Measurements from ENCODE around the gene PRR23A.
"Not testable (repeated sequence)": the region's sequence is repeated elsewhere in the genome, so short reads cannot be mapped to it uniquely, and the experiment has no call there.

PRR23A gene

DNA sequence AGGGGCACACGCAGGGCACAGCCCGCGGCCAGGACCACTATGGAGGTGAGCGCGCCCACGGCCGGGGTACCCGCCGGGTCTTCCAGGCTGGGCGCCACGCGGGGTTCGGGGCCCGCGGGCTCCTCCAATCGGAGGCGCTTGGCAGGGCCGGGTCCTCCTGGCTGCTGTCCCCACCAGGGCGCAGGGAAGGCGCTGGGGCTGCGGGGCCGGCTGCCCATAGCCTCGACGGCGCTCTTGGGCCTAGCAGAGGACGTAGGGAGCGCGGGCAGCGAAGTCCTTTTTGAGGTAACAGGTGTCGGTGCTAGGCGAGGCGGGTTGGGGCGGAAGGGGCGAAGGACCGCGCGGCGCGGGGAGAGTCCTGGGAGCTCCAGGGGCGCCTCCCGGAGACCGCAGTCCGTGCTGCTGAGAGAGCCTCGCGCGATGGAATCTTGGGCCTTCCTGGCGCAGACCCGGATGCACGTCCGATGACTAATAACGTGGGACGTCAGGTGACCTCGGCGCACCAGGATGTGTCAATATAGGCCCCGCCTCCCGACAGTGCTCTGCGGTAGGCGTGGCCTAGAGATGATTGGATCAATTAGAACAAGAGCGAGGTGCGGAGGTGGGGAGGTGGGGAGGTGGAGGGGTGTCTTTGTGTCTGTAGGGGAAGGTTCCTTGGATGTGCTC, at the start of gene PRR23A:
Gene PRR23A, minus strand, starts transcription at position 218 of the 666 bp plus-strand sequence. Its CDS starts 0 bp downstream, at position 218.
- Histone ChIP-seq H3K9me3 (ENCODE audit: control insufficient read depth, insufficient read depth, low read length) (no peaks in the 10 kb centered on the region), H3K4me1 (ENCODE audit: insufficient read depth, low read length) (no peaks in the 10 kb centered on the region), H3K9ac (ENCODE audit: low read depth, low read length) (no peak within 1 kb of the TSS), H3K36me3 (ENCODE audit: insufficient read depth, low read length) (no peaks in the 10 kb centered on the region)

DNA sequence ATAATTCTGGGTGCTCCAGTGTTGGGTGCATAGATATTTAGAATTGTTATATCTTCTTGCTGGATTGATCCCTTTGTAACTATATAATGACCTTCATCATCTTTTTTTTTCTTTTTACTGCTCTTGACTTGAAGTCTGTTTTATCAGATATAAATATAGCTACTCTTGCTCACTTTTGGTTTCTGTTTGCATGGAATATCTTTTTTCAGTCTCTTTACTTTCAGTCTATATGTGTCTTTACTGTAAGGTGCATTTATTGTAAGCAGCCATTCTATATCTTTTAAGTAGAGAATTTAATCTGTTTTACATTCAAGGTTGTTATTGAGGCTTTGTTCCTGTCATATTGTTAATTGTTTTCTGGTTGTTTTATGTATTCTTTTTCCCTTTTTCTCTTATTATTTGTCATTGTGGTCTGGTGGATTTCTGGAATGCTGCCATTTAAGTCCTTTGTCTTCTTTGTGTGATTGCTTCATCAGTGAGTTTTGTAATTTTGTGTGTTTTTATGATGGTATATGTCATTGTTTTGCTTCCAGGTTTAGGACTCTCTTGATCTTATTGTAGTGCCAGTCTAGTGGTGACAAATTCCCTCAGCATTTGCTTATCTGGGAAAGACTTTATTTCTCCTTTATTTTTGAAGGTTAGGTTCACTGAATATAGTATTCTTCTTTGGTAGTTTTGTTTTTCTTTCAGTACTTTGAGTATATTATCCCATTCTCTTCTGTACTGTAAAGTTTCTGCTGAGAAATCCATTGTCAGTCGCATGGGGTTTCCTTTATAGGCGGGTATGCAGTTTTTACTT, 46.9 kb upstream of the PRR23A start:
- H3K9me3 ChIP-seq (ENCODE audit: control insufficient read depth, insufficient read depth, low read length), result no peaks in the 10 kb centered on the region
- H3K9ac ChIP-seq (ENCODE audit: low read depth, low read length), result no peak overlapping the region
- no peaks in the 10 kb centered on the region for H3K4me1 ChIP-seq (ENCODE audit: insufficient read depth, low read length)
- no peaks in the 10 kb centered on the region for H3K36me3 ChIP-seq (ENCODE audit: insufficient read depth, low read length)

DNA sequence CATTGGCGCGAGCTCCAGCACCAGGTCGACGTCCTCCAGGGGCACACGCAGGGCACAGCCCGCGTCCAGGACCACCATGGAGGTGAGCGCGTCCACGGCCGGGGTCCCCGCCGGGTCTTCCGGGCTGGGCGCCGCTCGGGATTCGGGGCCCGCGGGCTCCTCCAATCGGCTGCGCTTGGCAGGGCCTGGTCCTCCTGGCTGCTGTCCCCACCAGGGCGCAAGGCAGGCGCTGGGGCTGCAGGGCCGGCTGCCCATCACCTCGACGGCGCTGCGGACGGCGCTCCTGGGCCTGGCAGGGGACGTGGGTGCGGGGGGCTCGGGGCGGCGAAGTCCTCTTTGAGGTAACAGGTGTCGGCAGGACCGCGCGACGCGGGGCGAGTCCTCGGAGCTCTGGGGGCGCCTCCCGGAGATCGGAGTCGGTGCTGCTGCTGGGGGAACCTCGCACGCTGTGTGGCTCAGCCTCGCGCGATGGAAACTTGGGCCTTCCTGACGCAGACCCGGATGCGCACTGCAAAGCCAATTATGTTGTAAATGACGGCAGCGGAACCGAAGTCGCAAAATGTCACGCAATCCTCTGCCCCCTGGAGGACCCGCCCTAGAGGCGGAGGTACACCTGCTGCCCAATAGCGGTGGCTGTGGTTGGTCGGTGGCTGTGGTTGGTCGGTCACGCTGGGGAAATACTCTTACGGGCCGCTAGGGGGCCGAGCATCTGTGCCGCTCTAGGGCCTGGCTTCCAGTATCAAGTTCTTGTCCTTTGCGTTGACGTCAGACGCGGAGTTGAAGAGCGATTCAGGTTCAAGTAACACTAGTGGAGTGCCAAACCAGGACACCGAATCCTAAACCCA, 38.5 kb upstream of the PRR23A start, which contains the start of gene PRR23C:
Gene PRR23C, minus strand, starts transcription at position 527 of the 845 bp plus-strand sequence. Its CDS starts 272 bp downstream, at position 255.
- Histone ChIP-seq H3K9me3 (ENCODE audit: control insufficient read depth, insufficient read depth, low read length) (no peaks in the 10 kb centered on the region; the same call in 1 of the 2 replicates), H3K9ac (ENCODE audit: low read depth, low read length) (no peak within 1 kb of the TSS), H3K36me3 (ENCODE audit: insufficient read depth, low read length) (no peaks in the 10 kb centered on the region), H3K4me1 (ENCODE audit: insufficient read depth, low read length) (no peaks in the 10 kb centered on the region)

DNA sequence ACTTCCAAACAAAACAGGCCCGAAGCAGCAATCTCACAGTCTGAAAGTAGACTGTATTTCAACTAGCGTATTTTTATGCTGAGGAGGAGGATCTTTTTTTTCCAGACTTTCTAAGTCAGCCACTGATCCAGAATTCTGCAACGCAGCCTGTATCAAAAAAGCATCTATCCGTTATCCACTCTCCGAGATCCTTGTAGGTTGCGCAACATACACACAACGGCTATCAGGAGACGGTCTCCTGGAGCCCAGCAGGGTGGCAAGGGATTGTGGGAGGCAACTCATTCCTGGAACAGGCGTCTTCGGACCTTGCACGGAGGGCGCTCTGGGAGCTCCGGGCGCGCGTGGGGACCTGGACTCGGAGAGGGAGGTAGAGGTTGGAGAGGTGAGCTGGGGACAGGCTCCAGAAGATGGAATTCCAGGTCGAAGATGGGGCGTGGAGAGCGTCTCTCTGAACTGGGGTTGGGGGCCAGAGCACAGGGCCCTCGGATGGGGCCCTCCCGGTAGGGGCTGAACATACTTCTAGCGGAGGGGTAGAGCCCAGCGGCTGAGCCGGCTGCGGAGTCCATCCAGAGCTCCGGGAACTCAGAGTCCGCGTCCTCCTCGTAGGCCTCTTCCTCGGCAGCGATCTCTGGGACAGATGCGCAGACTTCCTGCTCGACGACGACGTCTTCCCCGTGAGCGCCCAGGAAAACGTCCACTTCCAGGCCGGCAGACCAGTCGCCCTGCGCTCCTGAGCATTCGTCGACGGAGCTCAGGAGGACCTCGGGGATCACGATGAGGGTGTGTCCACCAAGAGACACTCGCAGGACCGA, 37.7 kb upstream of the PRR23A start:
- Histone ChIP-seq H3K4me1 (ENCODE audit: insufficient read depth, low read length) (peaks cover under 1% of the 10 kb centered on the region; the same call in 1 of the 2 replicates), H3K9me3 (ENCODE audit: control insufficient read depth, insufficient read depth, low read length) (no peaks in the 10 kb centered on the region; the same call in 1 of the 2 replicates), H3K36me3 (ENCODE audit: insufficient read depth, low read length) (no peaks in the 10 kb centered on the region), H3K9ac (ENCODE audit: low read depth, low read length) (no peak overlapping the region)

GRCh38 chr3:139037478-139037877, 31.4 kb upstream of the PRR23A start:
- Histone ChIP-seq H3K36me3 (ENCODE audit: insufficient read depth, low read length) (no peaks in the 10 kb centered on the region), H3K9ac (ENCODE audit: low read depth, low read length) (no peak overlapping the region), H3K4me1 (ENCODE audit: insufficient read depth, low read length) (peaks cover 8% of the 10 kb centered on the region; the same call in 1 of the 2 replicates), H3K9me3 (ENCODE audit: control insufficient read depth, insufficient read depth, low read length) (no peaks in the 10 kb centered on the region)

- Histone ChIP-seq H3K9me3 (ENCODE audit: control insufficient read depth, insufficient read depth, low read length) (no peaks in the 10 kb centered on the region; the same call in 1 of the 2 replicates), H3K4me1 (ENCODE audit: insufficient read depth, low read length) (no peaks in the 10 kb centered on the region), H3K9ac (ENCODE audit: low read depth, low read length) (no peak overlapping the region), H3K36me3 (ENCODE audit: insufficient read depth, low read length) (no peaks in the 10 kb centered on the region)
These were observed 26.4 kb upstream of the PRR23A start for GRCh38 chr3:139032326-139033002.

GRCh38 chr3:139030576-139030975, 24.5 kb upstream of the PRR23A start:
- not testable (repeated sequence) for H3K4me1 ChIP-seq (ENCODE audit: insufficient read depth, low read length); H3K9ac ChIP-seq (ENCODE audit: low read depth, low read length); H3K36me3 ChIP-seq (ENCODE audit: insufficient read depth, low read length); H3K9me3 ChIP-seq (ENCODE audit: control insufficient read depth, insufficient read depth, low read length)

GRCh38 chr3:139024968-139025367, 18.9 kb upstream of the PRR23A start:
- Histone ChIP-seq H3K4me1 (ENCODE audit: insufficient read depth, low read length) (no peaks in the 10 kb centered on the region), H3K9ac (ENCODE audit: low read depth, low read length) (no peak overlapping the region), H3K9me3 (ENCODE audit: control insufficient read depth, insufficient read depth, low read length) (no peaks in the 10 kb centered on the region), H3K36me3 (ENCODE audit: insufficient read depth, low read length) (no peaks in the 10 kb centered on the region)

- Histone ChIP-seq H3K9me3 (ENCODE audit: control insufficient read depth, insufficient read depth, low read length) (no peaks in the 10 kb centered on the region), H3K4me1 (ENCODE audit: insufficient read depth, low read length) (no peaks in the 10 kb centered on the region), H3K9ac (ENCODE audit: low read depth, low read length) (no peak within 1 kb of the TSS), H3K36me3 (ENCODE audit: insufficient read depth, low read length) (no peaks in the 10 kb centered on the region)
These were observed 14.8 kb upstream of the PRR23A start, which contains the start of gene PRR23B for GRCh38 chr3:139020868-139021234. Gene PRR23B, minus strand, starts transcription at chr3:139020926. Its CDS starts 265 bp downstream, at chr3:139020661.

- Histone ChIP-seq H3K36me3 (ENCODE audit: insufficient read depth, low read length) (no peaks in the 10 kb centered on the region), H3K9me3 (ENCODE audit: control insufficient read depth, insufficient read depth, low read length) (no peaks in the 10 kb centered on the region), H3K9ac (ENCODE audit: low read depth, low read length) (no peak overlapping the region), H3K4me1 (ENCODE audit: insufficient read depth, low read length) (no peaks in the 10 kb centered on the region)
These were observed 14.2 kb upstream of the PRR23A start for GRCh38 chr3:139020036-139020867.

DNA sequence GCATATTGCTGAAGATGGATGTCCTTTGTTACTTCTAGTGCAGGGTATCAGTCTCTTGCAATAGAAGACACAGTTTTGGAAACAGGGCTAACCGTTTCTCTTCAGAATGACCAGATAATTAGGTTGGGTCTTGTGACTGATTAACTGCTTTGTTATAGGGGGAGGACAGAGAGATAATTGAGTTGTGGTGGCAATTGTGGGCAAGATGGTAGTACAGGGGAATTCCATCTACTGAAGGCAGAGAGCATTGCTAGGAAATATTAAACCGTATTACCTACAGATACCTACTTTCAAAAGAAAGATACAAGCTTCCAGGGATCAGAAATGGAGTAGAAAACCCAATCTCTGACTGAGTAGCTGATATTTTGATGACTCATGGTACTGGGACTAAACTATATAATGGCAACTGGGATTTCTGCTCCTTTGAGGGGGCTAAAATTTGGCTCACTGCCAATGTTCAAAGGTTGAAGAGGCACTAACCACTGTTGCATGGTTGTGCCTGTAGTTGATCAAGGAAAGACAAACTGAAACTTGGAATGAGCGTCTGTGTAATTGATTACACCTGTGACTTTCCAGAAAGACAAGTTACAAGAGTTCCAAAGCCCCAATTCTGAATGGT, 10.5 kb upstream of the PRR23A start:
- H3K9me3 ChIP-seq (ENCODE audit: control insufficient read depth, insufficient read depth, low read length), result no peaks in the 10 kb centered on the region
- H3K9ac ChIP-seq (ENCODE audit: low read depth, low read length), result no peak overlapping the region
- no peaks in the 10 kb centered on the region for H3K4me1 ChIP-seq (ENCODE audit: insufficient read depth, low read length)
- no peaks in the 10 kb centered on the region for H3K36me3 ChIP-seq (ENCODE audit: insufficient read depth, low read length)

DNA sequence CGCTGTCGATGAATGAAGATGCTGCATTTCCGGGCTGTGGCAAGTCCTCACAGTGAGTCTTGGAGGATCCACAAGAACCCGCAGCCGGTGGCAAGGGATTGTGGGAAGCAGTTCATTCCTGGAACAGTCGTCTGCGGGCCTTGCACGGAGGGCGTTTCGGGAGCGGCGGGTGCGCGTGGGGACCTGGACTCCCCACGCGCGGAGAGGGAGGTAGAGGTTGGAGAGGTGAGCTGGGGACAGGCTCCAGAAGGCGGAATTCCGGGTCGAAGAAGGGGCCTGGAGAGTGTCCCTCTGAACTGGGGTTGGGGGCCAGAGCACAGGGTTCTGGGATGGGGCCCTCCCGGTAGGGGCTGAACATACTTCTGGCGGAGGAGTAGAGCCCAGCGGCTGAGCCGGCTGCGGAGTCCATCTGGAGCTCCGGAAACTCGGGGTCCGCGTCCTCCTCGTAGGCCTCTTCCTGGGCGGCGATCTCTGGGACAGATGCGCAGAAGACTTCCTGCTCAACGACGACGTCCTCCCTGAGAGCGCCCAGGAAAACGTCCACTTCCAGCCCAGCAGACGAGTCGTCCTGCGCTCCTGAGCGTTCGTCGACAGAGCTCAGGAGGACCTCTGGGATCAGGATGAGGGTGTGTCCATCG, 593 bp downstream of the PRR23A start:
- Histone ChIP-seq H3K36me3 (ENCODE audit: insufficient read depth, low read length) (no peaks in the 10 kb centered on the region), H3K9ac (ENCODE audit: low read depth, low read length) (no peak overlapping the region), H3K4me1 (ENCODE audit: insufficient read depth, low read length) (no peaks in the 10 kb centered on the region), H3K9me3 (ENCODE audit: control insufficient read depth, insufficient read depth, low read length) (no peaks in the 10 kb centered on the region)
